Posterior vena cava (tissue), 2 donors: ENCODE results near the gene SLIRP. TPM values are rescaled to one million over a fixed set of nuclear protein-coding genes. Genes with fewer than 3 reads are reported as not detected.
A peak's percentile ranks its signal among the peaks of the same experiment; 100 is the strongest.
"Not testable (repeated sequence)": the region's sequence is repeated elsewhere in the genome, so short reads cannot be mapped to it uniquely, and the experiment has no call there.

Experiments used
- DNase-seq: peaks from one replicate; pipeline ENCODE4 v3.0.0-alpha.2; 2020; ENCODE audit warnings: low spot score
- intact Hi-C, 2 donors: fragments of 100-400 bp; cut with DNase I; formaldehyde crosslinking; loops; one replicate each; pipeline versions ENCODE4 v1.14.1 to v1.14.2; 2022 to 2023
- total RNA-seq, 2 donors: library from RNA; stranded (reverse); fragmentation: NEBNext Ultra II Directional; extraction: Animal tissue kit (Norgen Biotek cat#: 25700); gene quantifications; one replicate each; pipeline ENCODE4 v1.2.1, GENCODE V29; 2021
- donor health status: DM: yes; HTN: yes; CAD: no.
- donor health status: DM: yes; HTN: yes; CAD: no.

Gene SLIRP
- total RNA-seq, 2 donors from 2014 or later = 87.4 to 89.7 TPM

- intact Hi-C loops = no loop called here
- no peak for DNase-seq
Measured at GRCh38 chr14:77730976-77731497, 23.1 kb downstream of the SLIRP start.

GRCh38 chr14:77738559-77739250, 30.8 kb downstream of the SLIRP start:
- DNase-seq = no peak
- intact Hi-C loops = no loop called here

- intact Hi-C loops = no loop called here
- DNase-seq = no peak
Measured at GRCh38 chr14:77741438-77741837, 33.5 kb downstream of the SLIRP start.

- intact Hi-C loops = no loop called here
- DNase-seq = no peak
Measured at GRCh38 chr14:77746064-77746702, 38.3 kb downstream of the SLIRP start.

- intact Hi-C loops, DNase-seq: not testable (repeated sequence)
Measured at GRCh38 chr14:77747425-77747824, 39.5 kb downstream of the SLIRP start.

GRCh38 chr14:77752266-77752665, 44.4 kb downstream of the SLIRP start:
- no peak for DNase-seq
- intact Hi-C loops = no loop called here

GRCh38 chr14:77752799-77753516, 45.1 kb downstream of the SLIRP start:
- DNase-seq = no peak
- intact Hi-C loops = no loop called here

- peak; percentile 98 for DNase-seq
- intact Hi-C loops = no loop called here
Measured at GRCh38 chr14:77760381-77761204, 52.7 kb downstream of the SLIRP start, which contains the start of gene SNW1. Gene SNW1, minus strand, starts transcription at chr14:77761156. Its CDS starts 29 bp downstream, at chr14:77761127.

- intact Hi-C loops = no loop called here
- no peak for DNase-seq
Measured at GRCh38 chr14:77761205-77761931, 53.5 kb downstream of the SLIRP start.

GRCh38 chr14:77763316-77763715, 55.4 kb downstream of the SLIRP start:
- DNase-seq = no peak
- intact Hi-C loops = no loop called here

GRCh38 chr14:77763978-77764377, 56.1 kb downstream of the SLIRP start:
- no peak for DNase-seq
- intact Hi-C loops = no loop called here

Other genes starting within 250 kb of the SLIRP start
- gene ISM2, start 209.3 kb upstream of the SLIRP start, total RNA-seq = under 1 TPM in 1 of 2 donors, not detected in 1; 0.60 TPM
- 10 to 100 TPM; 27.3 to 29.9 TPM for gene SPTLC2, start 91.5 kb upstream of the SLIRP start, total RNA-seq
- gene ALKBH1, start 80 bp upstream of the SLIRP start, total RNA-seq = 1 to 10 TPM; 6.7 to 8.2 TPM
- 10 to 100 TPM; 52.5 to 58.1 TPM for gene SNW1, start 53.1 kb downstream of the SLIRP start, total RNA-seq
- gene ADCK1, start 92.0 kb downstream of the SLIRP start, total RNA-seq = 1 to 10 TPM; 5.0 to 6.2 TPM